ENCODE measurements around the gene ADSL.

- TF ChIP-seq CTCF (IDR thresholded peaks at IDR 0.05; ENCODE audit: low read length) (no peak), EZH2phosphoT487 (IDR thresholded peaks at IDR 0.05; ENCODE audit: low read length) (no peak)
Measured at GRCh38 chr22:40414311-40414710, 68.0 kb downstream of the ADSL start.
